IMR-90 (cell line): ENCODE data around the gene SLC38A1.

Source experiments
- CEBPB ChIP-seq: IDR thresholded peaks from 2 replicates; pipeline ENCODE4 v1.6.1; 2012; ENCODE audit warnings: low read depth, low read length, improper control_type of control experiment
- CHD1 ChIP-seq: IDR thresholded peaks from 2 replicates; pipeline ENCODE4 v1.6.1; 2012; ENCODE audit warnings: low read depth, low read length, improper control_type of control experiment
- FOS ChIP-seq: fragments of 150-350 bp; IDR thresholded peaks from 2 replicates; pipeline ENCODE4 v1.6.1; 2016; ENCODE audit warnings: low read depth, low read length
- MAZ ChIP-seq: IDR thresholded peaks from 2 replicates; pipeline ENCODE4 v1.6.1; 2012; ENCODE audit warnings: low read depth, mild to moderate bottlenecking, low read length, improper control_type of control experiment, moderate library complexity, borderline replicate concordance
- POLR2A ChIP-seq: IDR thresholded peaks from 2 replicates; pipeline ENCODE4 v1.6.1; 2012; ENCODE audit warnings: mild to moderate bottlenecking, low read depth, low read length
- RAD21 ChIP-seq: IDR thresholded peaks from 2 replicates; pipeline ENCODE4 v1.6.1; 2012; ENCODE audit warnings: low read length, improper control_type of control experiment
- SMC3 ChIP-seq: fragments of 150-350 bp; IDR thresholded peaks from 2 replicates; pipeline ENCODE4 v1.6.1; 2016; ENCODE audit warnings: low read depth, mild to moderate bottlenecking, antibody characterized with exemption, low read length, moderate library complexity
- TF ChIP-seq, protein P1 (sequence below): conservative IDR thresholded peaks from 2 replicates; pipeline ENCODE4 v1.5.1; 2012; ENCODE audit warnings: mild to moderate bottlenecking, low read depth, low read length, improper control_type of control experiment
- TF ChIP-seq, protein P2 (sequence below): fragments of 150-350 bp; IDR thresholded peaks from 2 replicates; pipeline ENCODE4 v1.6.1; 2017; ENCODE audit warnings: mild to moderate bottlenecking, antibody characterized with exemption, low read length, low read depth

DNA sequence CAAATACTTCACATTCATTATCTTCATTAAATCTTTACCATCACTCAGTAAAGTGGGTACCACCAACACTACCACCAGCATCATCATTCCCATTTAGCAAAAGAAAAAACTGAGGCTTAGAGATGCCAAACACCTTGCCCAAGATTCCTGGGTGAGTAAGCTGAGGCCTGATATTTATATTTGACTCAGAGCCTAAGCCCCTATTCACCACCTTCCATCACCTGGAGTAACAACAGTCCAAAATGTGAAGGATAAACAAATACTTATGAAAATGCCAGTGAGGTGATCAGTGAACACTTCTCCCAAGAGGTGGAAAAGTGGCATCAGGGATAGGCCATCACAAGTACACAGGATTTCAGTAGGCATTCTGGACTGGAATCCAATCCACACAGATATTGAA lies 3.7 kb downstream of the SLC38A1 start:
- no peak for TF ChIP-seq POLR2A
- TF ChIP-seq, protein P1, sequence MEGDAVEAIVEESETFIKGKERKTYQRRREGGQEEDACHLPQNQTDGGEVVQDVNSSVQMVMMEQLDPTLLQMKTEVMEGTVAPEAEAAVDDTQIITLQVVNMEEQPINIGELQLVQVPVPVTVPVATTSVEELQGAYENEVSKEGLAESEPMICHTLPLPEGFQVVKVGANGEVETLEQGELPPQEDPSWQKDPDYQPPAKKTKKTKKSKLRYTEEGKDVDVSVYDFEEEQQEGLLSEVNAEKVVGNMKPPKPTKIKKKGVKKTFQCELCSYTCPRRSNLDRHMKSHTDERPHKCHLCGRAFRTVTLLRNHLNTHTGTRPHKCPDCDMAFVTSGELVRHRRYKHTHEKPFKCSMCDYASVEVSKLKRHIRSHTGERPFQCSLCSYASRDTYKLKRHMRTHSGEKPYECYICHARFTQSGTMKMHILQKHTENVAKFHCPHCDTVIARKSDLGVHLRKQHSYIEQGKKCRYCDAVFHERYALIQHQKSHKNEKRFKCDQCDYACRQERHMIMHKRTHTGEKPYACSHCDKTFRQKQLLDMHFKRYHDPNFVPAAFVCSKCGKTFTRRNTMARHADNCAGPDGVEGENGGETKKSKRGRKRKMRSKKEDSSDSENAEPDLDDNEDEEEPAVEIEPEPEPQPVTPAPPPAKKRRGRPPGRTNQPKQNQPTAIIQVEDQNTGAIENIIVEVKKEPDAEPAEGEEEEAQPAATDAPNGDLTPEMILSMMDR, result no peak
- no peak for TF ChIP-seq MAZ
- TF ChIP-seq RAD21, result no peak
- no peak for TF ChIP-seq CEBPB
- TF ChIP-seq SMC3, result no peak
- TF ChIP-seq CHD1, result no peak
- TF ChIP-seq FOS, result no peak
- TF ChIP-seq, protein P2, sequence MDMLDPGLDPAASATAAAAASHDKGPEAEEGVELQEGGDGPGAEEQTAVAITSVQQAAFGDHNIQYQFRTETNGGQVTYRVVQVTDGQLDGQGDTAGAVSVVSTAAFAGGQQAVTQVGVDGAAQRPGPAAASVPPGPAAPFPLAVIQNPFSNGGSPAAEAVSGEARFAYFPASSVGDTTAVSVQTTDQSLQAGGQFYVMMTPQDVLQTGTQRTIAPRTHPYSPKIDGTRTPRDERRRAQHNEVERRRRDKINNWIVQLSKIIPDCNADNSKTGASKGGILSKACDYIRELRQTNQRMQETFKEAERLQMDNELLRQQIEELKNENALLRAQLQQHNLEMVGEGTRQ, result no peak
